IMR-90 (cell line): ENCODE data around the gene ZMAT5.

Experiments
- POLR2A ChIP-seq: IDR thresholded peaks from 2 replicates; pipeline ENCODE4 v1.6.1; 2012; ENCODE audit warnings: mild to moderate bottlenecking, low read depth, low read length
- TF ChIP-seq, protein P1 (sequence below): fragments of 150-350 bp; IDR thresholded peaks from 2 replicates; pipeline ENCODE4 v1.6.1; 2016; ENCODE audit warnings: low read depth, mild to moderate bottlenecking, low read length, moderate library complexity, borderline replicate concordance
- TF ChIP-seq, protein P2 (sequence below): conservative IDR thresholded peaks from 2 replicates; pipeline ENCODE4 v1.5.1; 2012; ENCODE audit warnings: mild to moderate bottlenecking, low read depth, low read length, improper control_type of control experiment

- TF ChIP-seq POLR2A, result no peak
- TF ChIP-seq, protein P1, sequence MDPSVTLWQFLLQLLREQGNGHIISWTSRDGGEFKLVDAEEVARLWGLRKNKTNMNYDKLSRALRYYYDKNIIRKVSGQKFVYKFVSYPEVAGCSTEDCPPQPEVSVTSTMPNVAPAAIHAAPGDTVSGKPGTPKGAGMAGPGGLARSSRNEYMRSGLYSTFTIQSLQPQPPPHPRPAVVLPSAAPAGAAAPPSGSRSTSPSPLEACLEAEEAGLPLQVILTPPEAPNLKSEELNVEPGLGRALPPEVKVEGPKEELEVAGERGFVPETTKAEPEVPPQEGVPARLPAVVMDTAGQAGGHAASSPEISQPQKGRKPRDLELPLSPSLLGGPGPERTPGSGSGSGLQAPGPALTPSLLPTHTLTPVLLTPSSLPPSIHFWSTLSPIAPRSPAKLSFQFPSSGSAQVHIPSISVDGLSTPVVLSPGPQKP, result no peak
- TF ChIP-seq, protein P2, sequence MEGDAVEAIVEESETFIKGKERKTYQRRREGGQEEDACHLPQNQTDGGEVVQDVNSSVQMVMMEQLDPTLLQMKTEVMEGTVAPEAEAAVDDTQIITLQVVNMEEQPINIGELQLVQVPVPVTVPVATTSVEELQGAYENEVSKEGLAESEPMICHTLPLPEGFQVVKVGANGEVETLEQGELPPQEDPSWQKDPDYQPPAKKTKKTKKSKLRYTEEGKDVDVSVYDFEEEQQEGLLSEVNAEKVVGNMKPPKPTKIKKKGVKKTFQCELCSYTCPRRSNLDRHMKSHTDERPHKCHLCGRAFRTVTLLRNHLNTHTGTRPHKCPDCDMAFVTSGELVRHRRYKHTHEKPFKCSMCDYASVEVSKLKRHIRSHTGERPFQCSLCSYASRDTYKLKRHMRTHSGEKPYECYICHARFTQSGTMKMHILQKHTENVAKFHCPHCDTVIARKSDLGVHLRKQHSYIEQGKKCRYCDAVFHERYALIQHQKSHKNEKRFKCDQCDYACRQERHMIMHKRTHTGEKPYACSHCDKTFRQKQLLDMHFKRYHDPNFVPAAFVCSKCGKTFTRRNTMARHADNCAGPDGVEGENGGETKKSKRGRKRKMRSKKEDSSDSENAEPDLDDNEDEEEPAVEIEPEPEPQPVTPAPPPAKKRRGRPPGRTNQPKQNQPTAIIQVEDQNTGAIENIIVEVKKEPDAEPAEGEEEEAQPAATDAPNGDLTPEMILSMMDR, result no peak
Measured at GRCh38 chr22:29692327-29692640, 74.5 kb downstream of the ZMAT5 start.
